GM12874 (cell line): ENCODE results near the gene ARL8B.

ENCODE experiments used
- TF ChIP-seq, protein P1 (sequence below): IDR thresholded peaks from 2 replicates; pipeline ENCODE4 v1.5.1; 2011; ENCODE audit warnings: low read depth, mild to moderate bottlenecking, control low read depth, low read length, moderate library complexity; ENCODE audit not compliant: insufficient read depth

Gene ARL8B

GRCh38 chr3:5226783-5227182 is 104.7 kb downstream of the ARL8B start:
- TF ChIP-seq, protein P1, sequence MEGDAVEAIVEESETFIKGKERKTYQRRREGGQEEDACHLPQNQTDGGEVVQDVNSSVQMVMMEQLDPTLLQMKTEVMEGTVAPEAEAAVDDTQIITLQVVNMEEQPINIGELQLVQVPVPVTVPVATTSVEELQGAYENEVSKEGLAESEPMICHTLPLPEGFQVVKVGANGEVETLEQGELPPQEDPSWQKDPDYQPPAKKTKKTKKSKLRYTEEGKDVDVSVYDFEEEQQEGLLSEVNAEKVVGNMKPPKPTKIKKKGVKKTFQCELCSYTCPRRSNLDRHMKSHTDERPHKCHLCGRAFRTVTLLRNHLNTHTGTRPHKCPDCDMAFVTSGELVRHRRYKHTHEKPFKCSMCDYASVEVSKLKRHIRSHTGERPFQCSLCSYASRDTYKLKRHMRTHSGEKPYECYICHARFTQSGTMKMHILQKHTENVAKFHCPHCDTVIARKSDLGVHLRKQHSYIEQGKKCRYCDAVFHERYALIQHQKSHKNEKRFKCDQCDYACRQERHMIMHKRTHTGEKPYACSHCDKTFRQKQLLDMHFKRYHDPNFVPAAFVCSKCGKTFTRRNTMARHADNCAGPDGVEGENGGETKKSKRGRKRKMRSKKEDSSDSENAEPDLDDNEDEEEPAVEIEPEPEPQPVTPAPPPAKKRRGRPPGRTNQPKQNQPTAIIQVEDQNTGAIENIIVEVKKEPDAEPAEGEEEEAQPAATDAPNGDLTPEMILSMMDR = 0 out of 2 replicates have a peak, but pooled peaks have one; percentile 5

- TF ChIP-seq, protein P1 = no peak
These were observed 105.7 kb downstream of the ARL8B start for GRCh38 chr3:5227812-5228211.

- TF ChIP-seq, protein P1 = no peak
These were observed 107.3 kb downstream of the ARL8B start for GRCh38 chr3:5229414-5229813.
